ENCODE results near the gene TMEM106C.

The TMEM106C gene

GRCh38 chr12:47995981-47996401 lies 32.6 kb downstream of the TMEM106C start:
- no peak for DNase-seq (ENCODE audit: low read depth)

GRCh38 chr12:47997321-47997720 lies 33.9 kb downstream of the TMEM106C start:
- DNase-seq (ENCODE audit: low read depth), result no peak

DNA sequence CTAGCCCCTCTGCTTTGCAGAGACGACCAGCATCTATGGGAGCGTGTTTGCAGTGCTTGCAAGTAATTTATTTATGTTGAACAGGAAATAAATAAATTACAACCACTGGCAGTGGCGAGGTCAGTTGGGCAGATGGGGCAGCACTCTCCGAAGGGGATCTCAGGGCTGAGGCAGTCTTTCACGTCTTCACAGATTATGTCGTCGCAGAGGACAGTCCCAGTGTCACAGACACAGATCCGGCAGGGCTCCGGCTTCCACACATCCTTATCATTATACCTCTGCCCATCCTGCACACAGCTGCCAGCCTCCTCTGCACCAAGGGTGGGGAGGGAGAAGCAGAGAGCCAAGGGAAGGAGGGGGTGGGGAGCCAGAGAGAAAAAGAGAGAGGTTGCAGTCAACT lies 36.4 kb downstream of the TMEM106C start:
- DNase-seq (ENCODE audit: low read depth), result no peak

- no peak for DNase-seq (ENCODE audit: low read depth)
These were observed 37.6 kb downstream of the TMEM106C start for GRCh38 chr12:48000878-48001504.

GRCh38 chr12:48001505-48002413 lies 38.4 kb downstream of the TMEM106C start:
- DNase-seq (ENCODE audit: low read depth), result no peak

- DNase-seq (ENCODE audit: low read depth), result no peak
These were observed 39.0 kb downstream of the TMEM106C start for GRCh38 chr12:48002414-48002730.

DNA sequence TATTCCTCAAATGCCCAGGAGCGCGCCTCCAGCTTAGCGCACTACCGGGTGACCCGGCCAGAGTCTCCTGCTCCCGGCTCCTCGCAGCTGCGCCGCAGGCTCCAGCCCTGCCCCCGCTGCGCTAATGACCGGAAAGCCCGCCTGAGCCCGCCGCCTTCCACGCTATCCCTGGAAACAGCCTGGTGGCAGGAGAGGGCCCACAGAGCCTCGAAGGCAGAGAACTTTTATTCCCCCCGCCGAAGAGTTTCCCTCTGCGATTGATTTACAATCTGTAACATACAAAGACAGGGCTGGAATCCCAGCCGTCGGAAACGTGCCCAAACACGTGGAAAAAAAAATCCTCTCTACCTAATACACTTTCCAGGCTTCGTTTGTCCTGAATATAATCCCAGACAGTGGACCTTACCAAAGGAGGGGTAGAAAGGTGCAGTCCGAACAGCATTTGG lies 39.4 kb downstream of the TMEM106C start:
- DNase-seq (ENCODE audit: low read depth), result no peak

- DNase-seq (ENCODE audit: low read depth), result no peak
These were observed 40.0 kb downstream of the TMEM106C start for GRCh38 chr12:48003226-48004052.

- no peak for DNase-seq (ENCODE audit: low read depth)
These were observed 40.9 kb downstream of the TMEM106C start, which contains the start of gene COL2A1 for GRCh38 chr12:48004053-48004941. Gene COL2A1, minus strand, starts transcription at chr12:48004476. Its CDS starts 155 bp downstream, at chr12:48004321.

- DNase-seq (ENCODE audit: low read depth), result no peak
These were observed 41.8 kb downstream of the TMEM106C start for GRCh38 chr12:48005001-48005749.

GRCh38 chr12:48005750-48006021 lies 42.3 kb downstream of the TMEM106C start:
- no peak for DNase-seq (ENCODE audit: low read depth)

- no peak for DNase-seq (ENCODE audit: low read depth)
These were observed 43.8 kb downstream of the TMEM106C start for GRCh38 chr12:48007206-48007605.

- no peak for DNase-seq (ENCODE audit: low read depth)
These were observed 45.0 kb downstream of the TMEM106C start for GRCh38 chr12:48008349-48008748.

- no peak for DNase-seq (ENCODE audit: low read depth)
These were observed 45.6 kb downstream of the TMEM106C start for GRCh38 chr12:48008950-48009349.

GRCh38 chr12:48009471-48009870 lies 46.1 kb downstream of the TMEM106C start:
- DNase-seq (ENCODE audit: low read depth), result no peak

GRCh38 chr12:48010366-48010970 lies 47.1 kb downstream of the TMEM106C start:
- DNase-seq (ENCODE audit: low read depth), result no peak

DNA sequence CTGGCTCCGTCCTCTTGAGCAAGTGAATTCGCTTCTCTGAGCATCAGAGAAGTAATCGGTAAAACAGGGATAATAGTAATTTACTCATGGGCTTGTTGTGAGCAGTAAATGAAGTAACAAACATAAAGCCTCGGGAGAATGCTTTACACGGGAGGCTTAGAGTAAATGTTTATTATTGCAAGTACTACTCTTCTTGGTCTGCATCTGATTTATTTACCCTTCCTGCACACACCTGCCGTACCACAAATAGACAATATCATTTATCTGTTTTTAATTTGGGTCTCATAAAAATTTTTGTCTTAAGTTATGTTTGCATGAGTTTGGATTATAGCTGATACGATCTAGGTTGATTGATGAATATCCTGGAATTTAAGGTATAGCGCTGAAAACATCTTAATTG lies 48.7 kb downstream of the TMEM106C start:
- no peak for DNase-seq (ENCODE audit: low read depth)

- no peak for DNase-seq (ENCODE audit: low read depth)
These were observed 49.9 kb downstream of the TMEM106C start for GRCh38 chr12:48013287-48013686.

DNA sequence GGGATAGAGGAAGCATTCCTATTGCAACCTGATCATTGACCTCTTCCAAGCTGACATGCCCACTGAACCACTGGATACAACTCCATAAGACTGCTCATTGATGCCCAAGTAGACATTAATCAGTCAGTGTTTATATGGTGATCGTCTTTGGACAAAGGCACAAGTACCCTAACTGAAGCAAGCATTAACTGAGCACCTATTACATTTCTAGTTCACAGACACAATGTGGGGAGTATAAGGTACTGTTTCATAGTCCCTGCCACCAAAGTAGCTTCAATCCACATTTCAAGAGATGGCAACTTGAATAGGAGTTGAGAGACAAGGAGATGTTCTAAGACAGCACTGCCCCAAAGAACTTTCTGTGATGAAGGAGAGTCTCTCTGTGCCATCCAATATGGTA lies 51.7 kb downstream of the TMEM106C start:
- no peak for DNase-seq (ENCODE audit: low read depth)

GRCh38 chr12:48015954-48016353 lies 52.6 kb downstream of the TMEM106C start:
- no peak for DNase-seq (ENCODE audit: low read depth)
